GM12801 (cell line): ENCODE measurements around the gene FAM241B.

Experiments
- CTCF ChIP-seq: IDR thresholded peaks from one replicate; pipeline ENCODE4 v1.5.1; 2011; ENCODE audit warnings: control low read depth; ENCODE audit not compliant: insufficient read length; ENCODE audit errors: extremely low read depth

Gene FAM241B

GRCh38 chr10:69659241-69660038 lies 29.4 kb downstream of the FAM241B start:
- no peak for TF ChIP-seq CTCF

- no peak for TF ChIP-seq CTCF
These were observed 30.2 kb downstream of the FAM241B start for GRCh38 chr10:69660296-69660695.

GRCh38 chr10:69661414-69662172 lies 31.5 kb downstream of the FAM241B start:
- no peak for TF ChIP-seq CTCF

GRCh38 chr10:69662173-69662877 lies 32.3 kb downstream of the FAM241B start:
- TF ChIP-seq CTCF, result no peak

GRCh38 chr10:69662901-69663300 lies 32.9 kb downstream of the FAM241B start:
- no peak for TF ChIP-seq CTCF

GRCh38 chr10:69663369-69663947 lies 33.4 kb downstream of the FAM241B start:
- TF ChIP-seq CTCF, result no peak
